HG03066 (cell line): ENCODE data around the gene GRIK2.

Experiments used
- ATAC-seq: cut with Tn5 transposase; IDR thresholded peaks from one replicate; pipeline ENCODE4 v1.9.1; 2021; ENCODE audit warnings: low read depth; ENCODE audit not compliant: unreplicated experiment

GRIK2 gene

DNA sequence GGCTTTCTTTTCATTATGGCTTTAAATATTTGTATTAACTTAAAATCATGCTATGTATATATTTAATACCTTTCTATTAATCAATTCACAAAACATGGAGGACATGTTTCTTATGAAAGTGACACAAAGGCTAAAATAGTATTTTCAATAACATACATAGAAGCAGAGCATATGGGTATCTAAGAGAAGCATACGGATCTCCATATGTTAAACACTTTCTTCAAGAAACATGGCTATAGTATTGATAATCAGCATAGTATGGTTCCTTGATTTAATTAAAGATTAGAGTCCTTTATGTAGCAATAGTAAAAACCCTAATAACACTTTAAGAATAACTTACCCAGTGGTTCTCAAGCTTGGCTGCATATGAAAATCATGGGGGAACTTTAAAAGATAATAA lies 58.5 kb downstream of the GRIK2 start:
- no peak for ATAC-seq

DNA sequence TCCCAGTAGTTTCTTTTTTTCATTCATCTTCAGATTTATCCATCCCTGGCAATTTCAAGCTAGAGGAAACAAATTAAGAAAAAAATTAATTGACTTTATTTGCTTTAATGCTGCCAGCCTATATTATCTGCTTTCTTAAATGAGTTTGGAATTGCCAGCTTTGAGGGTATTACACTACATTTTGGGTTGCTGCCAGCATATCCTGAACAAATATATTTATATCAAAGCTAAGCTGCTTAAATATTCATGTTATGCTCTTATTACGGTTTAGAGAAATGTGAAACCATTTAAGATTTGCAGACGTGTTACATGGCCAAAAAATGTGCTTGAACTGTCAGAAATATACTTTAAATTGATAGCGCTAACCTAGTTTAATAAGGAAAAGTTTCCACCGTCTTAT lies 59.7 kb downstream of the GRIK2 start:
- ATAC-seq = no peak

DNA sequence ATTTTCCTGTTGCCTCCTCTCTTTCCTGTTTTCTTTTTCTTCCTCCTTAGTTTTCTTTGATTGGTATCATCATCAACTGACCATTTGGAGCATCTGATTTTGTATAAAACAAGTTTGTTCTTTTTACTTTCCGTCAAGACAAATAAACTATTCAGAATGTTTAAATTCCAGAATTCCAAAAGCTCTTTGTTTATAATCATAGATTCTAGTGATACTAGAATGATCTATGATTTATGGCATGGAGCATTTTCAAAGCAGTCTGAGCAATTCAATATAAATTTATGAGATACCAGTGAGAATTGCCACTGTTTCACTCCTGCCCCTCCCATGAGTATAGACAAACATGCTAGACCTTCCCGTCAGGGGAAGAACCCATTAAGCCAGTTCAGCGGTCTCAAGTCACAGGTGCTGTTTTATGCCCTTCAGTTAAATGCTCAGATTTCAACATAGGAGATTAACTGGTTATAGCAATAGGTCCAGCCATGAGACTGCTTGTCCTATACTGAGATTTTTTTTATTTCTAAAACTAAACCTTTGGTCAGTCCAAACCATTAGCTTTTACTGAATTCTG lies 60.7 kb downstream of the GRIK2 start:
- ATAC-seq = no peak

DNA sequence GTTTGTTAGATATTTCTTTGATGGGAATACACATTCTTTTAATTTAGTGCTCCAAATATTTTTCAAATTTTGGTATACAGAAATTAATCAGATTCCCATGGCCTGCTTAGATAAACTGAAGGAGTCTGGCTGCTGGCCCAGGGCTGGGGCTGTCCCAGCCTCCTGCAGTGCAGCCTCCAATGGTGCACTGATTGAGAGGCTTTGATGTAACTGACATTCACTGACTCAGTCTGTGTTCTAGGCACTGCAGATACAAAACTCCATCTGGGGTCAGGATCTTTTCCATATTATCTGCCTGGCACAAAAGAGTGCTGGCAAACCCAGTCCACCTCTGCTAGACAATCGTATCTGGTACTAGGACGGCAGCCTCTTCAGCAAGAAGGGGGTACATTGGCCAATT lies 64.8 kb downstream of the GRIK2 start:
- no peak for ATAC-seq

DNA sequence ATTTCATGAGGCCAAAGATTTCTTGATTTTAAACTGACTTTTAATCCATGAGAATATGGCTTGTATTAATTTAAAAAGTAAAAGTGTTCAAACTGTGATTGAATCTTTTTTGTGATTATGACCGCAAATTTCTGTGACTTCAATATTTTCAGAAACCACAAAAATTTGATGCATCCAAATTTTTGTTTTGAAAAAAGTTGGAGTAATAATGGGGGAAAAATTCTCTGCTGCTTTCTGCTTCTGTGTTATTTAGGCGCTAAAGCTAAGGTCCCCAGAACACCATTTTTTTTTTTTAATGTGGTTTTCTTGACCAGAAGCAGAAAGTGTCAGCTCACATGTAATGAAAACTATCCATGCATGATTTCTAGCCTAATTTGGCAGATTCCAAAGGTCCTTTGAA lies 65.3 kb downstream of the GRIK2 start:
- no peak for ATAC-seq

DNA sequence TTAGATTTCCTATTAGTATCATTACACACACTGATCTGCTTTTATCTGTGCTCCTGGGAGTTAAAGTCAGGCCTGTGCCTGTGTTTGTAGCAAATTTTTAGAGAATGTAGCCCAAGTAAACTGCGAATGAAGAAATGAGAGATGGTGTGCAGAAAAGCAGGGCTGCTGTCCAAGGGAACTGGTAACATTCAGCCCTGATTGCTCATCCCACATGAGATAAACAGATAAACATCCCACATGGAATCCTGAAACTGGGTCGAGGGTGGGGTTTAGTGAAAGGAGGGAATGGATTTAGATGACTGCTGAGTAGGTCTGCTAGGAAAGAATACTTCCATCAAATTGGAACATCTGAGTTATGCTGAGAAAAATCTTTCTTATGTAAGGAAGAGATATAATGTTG lies 69.1 kb downstream of the GRIK2 start:
- ATAC-seq = no peak

DNA sequence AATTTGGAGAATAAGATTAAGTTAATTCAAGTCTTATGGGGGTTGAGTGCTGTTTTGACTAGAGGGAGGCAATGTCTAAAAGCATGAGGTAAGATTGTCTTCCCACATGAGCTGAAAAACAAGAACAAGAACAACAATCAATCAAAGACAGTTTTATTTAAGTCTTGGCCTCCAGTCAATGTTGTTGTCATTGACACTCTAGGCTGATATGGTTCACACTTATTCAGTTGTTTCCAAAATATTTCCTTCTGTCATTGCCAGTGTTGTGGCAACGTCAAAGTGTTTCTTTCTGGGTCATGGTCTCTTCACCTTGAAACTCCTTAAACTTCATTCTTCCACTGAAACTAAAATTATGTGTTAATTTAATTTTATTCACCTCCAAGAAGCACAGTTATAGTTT lies 72.4 kb downstream of the GRIK2 start:
- ATAC-seq = no peak

DNA sequence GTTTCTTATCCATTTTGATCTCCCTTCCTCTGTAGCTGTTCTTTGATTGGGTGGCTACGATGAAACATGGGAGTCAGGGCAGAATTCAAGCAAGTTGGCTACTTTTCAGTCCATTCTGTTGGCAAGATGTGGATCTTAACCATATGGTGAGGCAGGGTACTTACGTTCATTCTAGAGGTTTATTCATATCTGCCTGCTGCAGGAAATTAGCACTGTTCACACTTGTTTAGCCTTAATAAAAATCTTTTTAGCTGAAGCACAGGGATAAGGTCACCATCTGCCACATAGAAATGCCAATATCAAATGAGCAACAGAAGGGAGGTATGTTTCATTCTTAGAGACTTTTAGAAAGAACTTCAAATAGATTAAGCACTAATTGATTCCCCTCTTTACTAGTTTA lies 83.9 kb downstream of the GRIK2 start:
- no peak for ATAC-seq

DNA sequence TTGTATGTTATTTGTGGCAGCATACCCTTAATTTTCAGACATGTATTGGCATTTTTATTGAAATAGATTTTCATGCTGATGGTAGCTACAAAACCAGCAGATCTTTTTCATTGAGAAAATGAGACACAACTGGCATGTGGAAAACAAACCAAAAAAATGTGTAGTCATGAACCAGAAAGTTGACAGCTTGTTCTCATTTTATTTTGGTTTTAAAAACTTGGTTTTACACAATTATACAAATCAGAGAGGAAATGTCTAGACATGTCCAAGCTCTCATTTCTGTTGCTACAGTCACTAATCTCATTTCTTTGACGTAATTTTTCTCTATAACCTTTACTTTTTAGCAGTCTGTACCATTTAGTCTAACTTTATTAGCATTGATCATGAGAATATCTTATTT lies 85.4 kb downstream of the GRIK2 start:
- no peak for ATAC-seq

DNA sequence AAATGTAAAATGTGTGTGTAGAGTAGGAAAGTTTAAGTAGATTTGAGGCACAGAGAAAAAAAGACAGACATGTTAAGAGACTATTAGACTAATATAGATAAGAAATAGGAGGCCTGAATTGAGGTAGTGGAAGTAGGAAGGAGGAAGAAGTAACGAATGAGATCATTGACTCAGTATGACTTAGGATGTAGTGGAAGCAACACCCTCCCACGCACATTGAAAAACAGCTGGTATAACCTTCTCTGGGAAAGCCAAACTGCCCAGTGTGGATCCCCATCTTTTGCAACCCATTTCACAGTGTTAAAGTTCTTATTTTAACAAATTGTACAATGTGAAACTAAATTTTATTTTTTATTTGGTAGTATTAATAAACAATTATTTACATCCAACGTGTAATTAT lies 89.1 kb downstream of the GRIK2 start:
- no peak for ATAC-seq

DNA sequence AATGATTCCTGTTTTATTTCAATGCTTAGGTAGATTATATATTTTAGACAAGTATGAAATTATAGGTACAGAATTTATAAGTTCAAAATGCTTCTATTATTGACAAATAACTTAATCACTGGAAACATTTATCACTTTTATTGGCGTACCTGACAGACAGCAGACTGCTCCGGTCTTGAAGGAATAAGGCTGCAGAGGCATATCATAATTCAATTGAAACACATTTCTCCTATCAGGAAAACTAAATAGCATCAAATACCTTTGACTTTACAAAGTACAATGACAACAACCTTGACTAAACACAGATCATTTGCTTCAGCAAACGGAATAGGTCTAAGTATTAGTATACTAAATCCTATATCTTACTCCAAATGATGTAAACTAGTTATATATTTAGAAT lies 91.3 kb downstream of the GRIK2 start:
- ATAC-seq = no peak

DNA sequence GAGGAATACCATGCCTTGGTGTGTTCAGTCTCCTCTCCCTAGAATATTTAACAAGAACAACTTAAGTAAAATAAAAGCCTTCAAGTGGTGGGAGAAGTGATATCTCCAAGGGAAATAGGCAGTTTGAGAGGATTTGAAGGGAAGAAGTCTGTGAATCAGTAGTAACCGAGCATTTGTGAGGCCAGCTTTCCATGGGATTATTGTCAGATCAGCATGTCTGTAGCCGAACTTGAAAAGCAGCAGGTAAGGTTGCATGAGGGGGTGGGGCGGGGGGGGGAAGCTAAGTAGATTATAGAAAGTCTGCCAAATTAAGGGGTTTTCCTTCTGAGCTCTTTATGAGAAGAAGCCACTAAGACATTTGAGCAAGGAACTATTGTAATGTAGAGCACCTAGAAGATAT lies 92.6 kb downstream of the GRIK2 start:
- no peak for ATAC-seq

DNA sequence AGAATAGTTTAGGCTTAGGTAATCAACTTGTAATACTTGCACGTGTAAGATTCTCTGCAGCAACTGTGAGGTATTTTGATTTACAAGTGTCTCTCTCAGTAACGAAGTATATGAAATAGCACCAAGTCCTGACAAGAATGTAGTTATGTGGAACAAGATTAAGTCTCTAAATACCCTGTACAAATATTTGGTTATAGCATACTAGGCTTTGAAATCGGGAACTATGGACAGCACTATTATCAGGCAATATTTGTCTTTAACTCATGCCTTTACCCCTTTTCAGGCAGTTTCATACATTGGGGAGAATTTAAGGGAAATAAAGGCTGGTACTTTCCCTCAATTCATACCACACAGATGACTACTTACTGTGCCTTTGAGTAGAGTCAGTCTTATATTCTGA lies 93.2 kb downstream of the GRIK2 start:
- ATAC-seq = no peak

DNA sequence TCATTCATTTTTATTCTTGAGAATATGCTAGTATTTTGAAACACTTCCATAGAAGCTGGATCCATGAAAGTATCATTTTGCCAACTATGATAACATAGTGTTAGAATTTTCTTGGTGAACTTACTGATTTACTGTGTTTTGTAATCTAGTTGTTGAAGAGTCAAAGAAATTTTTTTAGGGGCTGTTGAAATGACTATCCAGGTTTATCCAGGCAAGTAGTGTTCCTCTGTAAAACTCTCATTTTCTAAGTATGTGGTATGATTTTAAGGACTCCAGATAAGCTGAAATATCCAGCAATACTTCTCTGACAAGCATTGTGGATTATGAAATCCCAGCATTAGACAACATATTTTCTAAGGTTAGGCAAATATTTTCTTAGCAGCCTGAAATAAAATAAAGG lies 95.9 kb downstream of the GRIK2 start:
- no peak for ATAC-seq

DNA sequence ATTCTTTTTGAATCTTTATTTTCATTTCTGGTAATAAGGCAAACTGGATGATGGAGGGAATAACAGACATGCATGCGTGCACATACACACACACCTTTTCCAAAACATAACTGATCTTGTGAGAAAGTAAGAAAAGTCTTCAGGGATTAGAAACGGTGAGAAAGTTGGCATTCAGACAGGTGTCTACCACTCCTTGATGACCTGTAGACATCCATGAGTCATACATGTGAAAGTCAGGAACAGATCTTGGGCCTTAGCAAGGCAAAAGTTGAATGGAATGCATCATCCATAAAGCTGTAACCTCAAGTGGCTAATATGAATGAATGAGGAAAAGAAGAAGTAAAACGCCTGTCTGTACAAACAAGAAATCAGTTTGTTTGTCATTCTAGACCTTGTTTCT lies 97.3 kb downstream of the GRIK2 start:
- no peak for ATAC-seq

DNA sequence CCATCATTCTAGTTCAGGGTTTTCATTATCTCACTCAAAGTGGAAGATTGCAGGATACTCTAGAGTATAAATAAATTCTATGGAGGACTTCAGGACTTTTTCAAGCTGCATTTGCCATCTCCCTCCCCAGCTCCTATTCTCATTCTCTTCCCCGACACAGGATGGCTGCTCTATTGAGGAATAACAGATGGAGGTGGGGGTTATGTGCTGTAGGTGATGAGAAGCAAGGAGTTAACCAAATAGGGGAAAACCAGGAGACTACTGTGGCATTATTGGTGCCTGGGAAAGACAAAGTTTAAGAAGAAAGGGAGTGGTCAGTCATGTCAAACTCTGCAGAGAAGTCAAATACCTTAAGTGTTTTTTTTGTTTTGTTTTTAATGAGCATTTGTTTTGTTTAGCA lies 109.3 kb downstream of the GRIK2 start:
- no peak for ATAC-seq

DNA sequence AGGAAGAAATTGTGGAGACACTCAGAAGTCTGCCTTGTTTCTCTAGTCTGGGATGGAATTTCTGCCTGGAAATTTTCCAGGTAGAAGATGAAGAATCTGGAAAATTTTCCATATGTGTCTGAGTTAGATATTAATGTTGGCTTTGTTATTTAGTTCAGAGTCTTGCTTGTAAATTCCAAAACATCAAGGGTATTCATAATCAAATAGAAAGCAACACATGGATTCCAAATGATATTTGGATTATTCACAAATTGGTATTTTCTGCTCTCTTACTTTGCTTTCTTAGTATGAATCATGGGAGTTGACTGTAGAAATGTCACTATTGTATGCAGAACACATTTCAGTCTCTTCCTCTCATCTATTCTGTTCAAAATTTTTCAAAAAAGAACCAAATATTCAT lies 116.0 kb downstream of the GRIK2 start:
- no peak for ATAC-seq

DNA sequence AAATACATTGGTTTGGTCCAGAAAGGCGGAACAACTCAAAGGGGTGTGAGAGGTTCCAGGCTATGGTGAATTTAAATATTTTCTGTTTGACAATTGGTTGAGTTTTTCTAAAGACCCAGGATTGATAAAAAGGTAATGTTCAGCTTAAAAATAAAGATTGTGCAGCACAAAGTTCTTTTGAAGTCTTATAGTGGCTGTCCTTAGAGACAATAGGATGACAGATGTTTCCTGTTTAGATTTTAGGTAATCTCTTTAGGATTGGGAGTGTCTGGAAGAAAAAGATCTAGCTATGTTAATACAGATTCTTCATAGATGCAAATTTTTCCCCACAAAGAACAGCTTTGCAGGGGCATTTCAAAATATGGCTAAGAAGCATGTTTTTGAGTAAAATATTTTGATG lies 119.7 kb downstream of the GRIK2 start:
- ATAC-seq = no peak

DNA sequence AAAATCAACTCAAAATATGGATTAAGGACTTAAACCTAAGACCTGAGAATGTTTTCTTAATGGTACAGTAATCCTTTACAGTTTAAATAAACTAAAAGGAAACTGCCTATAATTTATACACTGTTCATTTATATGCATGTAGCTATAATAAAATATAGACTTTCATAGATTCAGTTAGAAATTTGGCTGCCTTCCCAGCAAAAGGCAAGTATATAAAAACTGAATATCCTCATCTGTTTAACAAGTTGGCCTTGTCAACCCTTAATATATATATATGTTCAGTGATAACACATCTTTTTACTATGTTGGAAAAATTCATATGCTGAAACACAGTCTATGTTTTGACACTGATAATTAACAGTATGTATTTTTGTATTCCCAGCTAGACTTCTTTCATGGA lies 123.1 kb downstream of the GRIK2 start:
- no peak for ATAC-seq

DNA sequence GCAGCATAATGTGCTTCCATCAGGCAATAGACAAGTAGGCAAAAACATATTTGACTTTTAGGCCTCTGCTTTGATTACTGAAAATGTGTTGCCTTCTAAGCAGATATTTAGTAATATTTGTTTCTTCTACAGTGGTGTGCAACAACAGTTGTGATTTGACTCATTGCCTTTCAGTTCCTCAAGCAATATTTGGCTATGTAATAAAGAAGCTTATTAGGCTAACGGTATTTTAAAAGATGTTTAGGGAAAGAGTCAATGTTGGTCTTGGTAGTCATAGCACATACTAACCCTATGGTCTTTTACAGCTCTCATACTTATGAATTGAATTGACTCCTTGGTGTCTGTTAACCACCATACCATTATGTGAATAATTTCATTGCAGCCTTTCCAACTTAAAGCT lies 124.1 kb downstream of the GRIK2 start:
- ATAC-seq = peak; percentile 58

DNA sequence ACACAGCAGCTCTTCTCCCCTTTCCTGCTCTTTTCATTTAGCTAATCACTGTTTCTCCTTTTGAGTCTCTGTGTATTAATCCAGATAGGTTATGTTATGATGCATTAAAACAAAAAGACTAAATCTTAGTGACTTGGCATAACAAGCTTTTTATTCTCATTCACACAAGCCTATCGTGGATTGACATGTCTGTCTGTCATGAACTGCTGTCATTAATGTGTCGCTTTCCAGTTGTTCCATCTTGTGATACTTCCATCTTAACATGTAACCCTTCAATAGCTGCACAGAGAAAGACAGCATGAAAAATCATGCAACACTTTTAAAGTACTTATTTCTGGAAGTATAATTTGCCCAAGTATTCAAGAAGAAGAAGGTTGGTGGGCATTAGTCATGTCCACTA lies 128.7 kb downstream of the GRIK2 start:
- ATAC-seq = no peak

DNA sequence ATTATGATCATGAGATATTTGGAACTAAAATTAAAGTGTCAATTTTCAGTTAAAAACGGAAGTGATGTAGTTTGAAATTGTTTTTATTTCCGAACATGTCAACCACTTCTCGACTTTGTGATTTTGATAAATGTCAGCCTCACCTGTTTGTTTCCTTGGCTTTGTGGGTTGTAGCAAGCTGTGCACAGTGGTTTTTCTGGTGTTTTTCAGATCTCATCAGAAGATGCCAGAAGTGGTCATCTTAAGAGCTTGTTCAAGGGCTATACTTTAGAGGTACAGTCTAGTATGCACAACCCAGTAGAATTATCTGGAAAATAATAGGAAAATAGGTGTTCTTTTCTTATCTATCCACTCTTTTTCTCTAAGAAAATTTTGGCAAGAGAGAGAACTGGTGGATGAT lies 134.0 kb downstream of the GRIK2 start:
- no peak for ATAC-seq

DNA sequence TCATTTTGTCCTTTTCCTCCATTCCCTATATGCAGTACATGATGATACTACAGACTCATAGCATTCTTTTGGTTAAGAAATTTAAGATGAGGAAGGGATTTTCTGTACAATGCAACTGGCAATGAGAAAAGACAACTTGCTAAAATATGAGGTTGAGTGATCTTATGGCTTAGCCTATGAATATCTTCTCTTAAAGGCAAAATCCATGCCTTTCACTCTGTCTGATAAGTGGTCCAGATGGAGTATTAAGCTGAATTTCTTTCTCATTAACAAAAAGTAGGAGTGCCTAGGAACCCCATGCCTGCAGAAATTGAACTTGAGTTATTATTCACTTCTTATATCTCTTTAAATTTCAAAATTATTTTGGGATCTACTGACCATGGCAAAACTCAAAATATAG lies 135.3 kb downstream of the GRIK2 start:
- ATAC-seq = no peak
